A172 (cell line): Measurements from ENCODE around the gene PGLYRP1. TPM values are rescaled to one million over a fixed set of nuclear protein-coding genes. Genes with fewer than 3 reads are reported as not detected.
A peak's percentile ranks its signal among the peaks of the same experiment; 100 is the strongest.

Experiments
- DNase-seq: peaks from one replicate; pipeline ENCODE4 v3.0.0-alpha.2; 2015; ENCODE audit warnings: low spot score
- total RNA-seq: library from RNA; depleted of rRNA; stranded (reverse); fragments of >200 nt; shearing (Covaris generic); gene quantifications from 2 replicates; pipeline ENCODE4 v1.2.3, GENCODE V29; 2014; rRNA removed

The PGLYRP1 gene, protein sequence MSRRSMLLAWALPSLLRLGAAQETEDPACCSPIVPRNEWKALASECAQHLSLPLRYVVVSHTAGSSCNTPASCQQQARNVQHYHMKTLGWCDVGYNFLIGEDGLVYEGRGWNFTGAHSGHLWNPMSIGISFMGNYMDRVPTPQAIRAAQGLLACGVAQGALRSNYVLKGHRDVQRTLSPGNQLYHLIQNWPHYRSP
- total RNA-seq: not detected in 2 replicates

DNA sequence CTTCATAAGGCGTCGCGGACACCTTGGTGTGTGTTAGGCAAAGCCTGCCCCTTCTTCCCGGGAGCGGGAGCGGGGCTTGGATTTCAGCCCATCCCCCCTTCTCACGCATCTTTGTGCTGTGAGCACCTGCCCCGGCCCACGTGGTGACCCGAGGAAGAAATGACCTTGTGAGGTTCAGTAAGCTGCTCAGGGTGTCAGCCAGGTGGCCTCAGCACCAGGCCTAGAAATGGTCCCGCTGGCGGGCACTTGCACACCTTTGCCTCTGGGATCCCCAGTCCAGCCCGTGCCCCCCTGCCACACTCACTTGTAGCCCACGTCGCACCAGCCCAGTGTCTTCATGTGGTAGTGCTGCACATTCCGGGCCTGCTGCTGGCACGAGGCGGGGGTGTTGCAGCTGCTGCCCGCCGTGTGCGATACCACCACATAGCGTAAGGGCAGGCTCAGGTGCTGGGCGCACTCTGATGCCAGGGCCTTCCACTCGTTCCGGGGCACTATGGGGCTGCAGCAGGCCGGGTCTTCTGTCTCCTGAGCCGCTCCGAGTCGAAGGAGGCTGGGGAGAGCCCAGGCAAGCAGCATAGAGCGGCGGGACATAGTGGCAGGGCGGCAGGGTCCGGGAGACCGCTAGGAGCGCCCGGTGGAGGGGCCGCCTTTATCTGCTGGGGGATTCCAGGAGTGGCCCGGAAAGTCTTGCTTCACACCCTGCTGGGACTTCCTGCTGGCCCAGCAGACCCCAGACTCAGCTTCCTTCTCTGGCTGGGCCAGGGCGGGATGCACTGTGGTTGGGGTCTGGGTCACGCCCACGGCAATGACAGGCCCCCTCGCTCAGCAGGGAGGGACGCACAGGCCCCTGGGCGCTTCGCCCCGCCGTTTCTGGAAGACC, at the start of gene PGLYRP1:
Gene PGLYRP1 (minus strand): TSS at position 623 of the 880 bp plus-strand sequence. CDS start 32 bp downstream, at position 591.
- no peak for DNase-seq

DNA sequence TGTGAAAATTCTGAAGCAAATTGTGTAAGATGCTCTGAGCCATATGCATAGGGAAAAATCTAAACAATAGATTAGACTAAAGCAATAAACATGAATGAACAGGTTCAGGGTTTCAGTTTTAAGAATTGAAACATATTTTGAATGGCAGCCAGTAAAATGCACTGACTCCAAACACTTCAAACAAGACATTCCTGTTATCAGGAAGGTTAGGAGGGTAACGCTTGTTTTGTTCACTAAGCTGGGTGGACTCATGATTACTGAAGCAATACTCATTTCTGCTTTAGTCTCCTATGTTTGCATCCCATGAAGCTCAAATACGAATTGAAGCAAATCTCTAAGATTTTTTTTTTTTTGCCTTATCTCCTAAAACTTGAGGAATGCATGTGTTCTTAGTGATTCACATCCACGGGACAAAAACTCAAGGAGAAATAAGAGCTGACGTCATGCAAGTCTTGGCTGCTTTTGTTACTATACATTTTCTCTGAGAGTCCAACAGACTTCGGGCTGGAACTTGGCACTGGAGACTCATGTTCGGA, 47.0 kb upstream of the PGLYRP1 start:
- peak; percentile 79 for DNase-seq

DNA sequence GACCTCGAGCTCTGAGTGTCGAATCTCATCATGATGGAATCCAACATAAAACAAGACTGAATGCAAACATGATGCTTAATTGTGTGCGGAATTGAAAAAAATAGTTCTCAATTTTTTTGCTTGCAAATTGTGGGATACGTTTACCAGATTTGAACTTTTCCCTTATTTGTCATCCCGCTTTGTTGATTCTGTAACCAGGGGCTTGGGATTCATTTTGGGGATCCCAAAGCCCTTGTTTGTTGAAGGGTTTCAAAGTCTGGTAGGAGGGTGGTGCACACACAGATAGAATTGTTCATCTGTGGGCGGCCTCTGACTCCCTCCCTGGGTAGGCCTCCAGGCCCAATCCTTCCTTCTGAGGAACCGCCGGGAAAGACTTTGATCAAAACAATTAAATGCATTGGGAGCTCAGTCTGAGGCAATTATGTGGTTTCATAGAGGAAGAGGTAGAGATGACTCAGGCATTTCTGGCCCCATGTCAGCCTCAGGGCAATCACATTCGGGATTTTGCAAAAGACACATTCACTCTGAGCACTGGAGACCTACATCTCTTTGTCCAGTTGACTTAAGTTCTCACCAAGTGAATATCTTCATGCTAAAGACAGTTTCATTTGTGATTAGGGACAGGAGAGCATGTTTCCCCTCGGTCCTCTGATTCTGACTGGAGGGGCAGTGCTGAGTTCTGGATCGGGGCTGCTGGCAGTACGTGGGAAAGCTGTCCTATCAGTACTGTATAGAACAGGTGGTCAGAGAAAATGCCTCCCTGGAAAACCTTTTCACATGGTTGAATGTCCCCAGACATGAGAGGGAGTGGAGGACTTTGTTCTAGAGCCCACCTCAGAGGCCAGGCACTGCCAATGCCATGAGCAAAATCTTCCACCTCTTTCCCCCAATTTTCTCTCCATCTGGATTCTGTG, 45.7 kb upstream of the PGLYRP1 start:
- DNase-seq: peak; percentile 88

DNA sequence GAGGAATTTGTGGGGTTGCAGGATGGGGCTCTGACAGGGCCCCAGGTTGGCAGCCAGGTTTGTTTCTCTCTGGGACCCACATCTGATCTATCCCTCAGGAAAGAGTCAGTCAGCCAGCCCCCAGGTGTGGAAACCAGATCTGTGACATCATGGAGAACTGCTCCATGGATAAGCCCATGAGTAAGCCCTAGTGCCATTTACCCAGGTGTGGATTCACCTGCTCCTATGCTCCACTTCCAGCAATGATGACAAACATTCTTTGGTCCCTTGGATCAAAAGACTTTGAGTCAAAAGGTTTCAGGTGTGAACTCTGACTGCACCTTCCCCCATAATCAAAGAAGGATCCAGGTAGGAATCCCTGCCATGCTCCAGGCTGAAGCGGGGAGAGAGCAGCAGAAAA, 44.8 kb upstream of the PGLYRP1 start:
- DNase-seq: no peak

DNA sequence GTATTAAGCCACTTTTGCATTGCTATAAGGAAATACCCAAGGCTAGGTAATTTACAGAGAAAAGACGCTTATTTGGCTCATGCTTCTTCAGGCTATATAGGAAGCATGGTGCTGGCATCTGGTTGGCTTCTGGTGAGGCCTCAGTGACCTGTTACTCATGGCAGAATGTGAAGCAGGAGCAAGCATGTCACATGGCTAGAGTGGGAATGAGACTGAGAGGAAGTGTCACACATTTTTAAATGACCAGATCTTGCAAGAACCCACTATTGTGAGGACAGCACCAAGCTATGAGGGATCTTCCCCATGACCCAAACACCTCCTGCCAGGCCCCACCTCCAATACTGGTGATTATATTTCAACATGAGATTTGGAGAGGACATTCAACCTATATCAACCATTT, 43.6 kb upstream of the PGLYRP1 start:
- no peak for DNase-seq

DNA sequence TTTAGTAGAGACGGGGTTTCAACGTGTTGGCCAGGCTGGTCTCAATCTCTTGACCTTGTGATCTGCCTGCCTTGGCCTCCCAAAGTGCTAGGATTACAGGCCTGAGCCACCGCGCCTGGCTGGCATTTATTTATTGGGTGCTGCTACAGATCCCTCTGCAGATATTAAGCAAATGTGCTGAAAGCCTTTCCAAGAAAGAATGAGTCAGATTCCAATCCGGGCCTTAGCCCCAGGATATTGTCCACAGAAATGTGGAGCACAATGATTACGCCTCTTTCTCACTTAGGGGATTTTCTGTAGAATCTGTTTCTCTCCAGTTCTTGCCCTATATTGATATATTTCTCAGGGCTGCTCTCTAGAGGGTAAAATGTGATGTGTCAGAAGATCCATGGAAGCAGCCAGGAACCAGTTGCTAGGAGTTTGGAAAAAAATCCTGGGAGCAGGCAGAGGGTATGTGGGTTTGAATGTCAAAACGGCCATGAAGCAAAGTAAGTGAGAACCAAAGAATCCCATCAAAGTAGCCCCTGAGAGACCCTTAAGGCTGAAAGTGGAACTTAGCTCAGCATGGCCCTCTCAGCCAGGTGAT, 42.7 kb upstream of the PGLYRP1 start:
- peak; percentile 66 for DNase-seq

DNA sequence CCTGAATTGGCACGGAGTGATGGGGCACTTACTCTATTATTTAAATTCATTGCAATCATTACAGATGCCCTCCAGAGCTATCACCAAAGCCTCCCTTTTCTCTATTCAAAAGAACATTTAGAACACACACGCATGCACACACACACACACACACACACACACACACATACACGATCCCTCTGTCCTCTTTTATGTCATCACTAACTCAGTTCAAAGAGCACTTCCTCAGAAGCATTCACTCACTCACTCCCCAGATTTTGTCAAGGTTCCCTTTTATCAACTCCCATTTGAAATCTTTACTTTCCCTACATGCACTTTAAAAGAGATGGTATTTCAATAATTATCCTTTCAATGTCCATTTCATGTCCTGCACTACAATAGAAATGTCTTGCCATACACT, 40.3 kb upstream of the PGLYRP1 start:
- DNase-seq: no peak

DNA sequence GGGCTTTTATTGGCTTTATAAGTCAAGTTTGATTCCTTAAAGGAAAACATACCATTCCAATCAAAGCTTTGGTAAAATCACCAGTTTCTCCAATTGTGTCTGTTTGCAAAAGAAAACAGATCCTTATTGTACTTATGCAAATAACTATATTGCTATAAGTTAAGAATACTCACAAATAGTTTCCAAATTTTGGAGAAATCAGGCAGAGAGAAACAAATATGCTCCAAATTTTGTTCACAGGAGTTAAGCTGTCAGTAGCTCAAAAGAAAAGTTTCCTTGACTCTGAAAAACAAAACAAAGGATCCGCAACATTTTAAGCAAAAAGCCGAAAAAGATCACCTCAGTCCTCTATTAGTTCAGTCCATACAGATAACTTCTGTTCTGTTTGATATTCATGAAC, 37.2 kb upstream of the PGLYRP1 start:
- no peak for DNase-seq

DNA sequence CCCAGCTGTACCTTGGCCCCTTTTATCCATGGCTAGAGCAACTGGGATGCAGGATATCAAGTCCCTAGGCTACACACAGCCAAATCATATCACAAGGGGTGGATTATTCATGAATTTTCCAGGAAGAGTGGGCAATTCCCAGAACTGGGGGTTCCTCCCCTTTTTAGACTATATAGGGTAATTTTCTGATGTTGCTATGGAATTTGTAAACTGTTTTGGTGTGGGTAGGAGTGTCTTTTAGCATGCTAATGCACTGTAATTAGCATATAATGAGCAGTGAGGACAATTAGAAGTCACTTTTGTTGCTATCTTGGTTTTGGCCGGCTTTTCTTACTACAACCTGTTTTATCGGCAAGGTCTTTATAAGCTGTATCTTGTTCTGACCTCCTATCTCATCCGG, 35.9 kb upstream of the PGLYRP1 start:
- no peak for DNase-seq

DNA sequence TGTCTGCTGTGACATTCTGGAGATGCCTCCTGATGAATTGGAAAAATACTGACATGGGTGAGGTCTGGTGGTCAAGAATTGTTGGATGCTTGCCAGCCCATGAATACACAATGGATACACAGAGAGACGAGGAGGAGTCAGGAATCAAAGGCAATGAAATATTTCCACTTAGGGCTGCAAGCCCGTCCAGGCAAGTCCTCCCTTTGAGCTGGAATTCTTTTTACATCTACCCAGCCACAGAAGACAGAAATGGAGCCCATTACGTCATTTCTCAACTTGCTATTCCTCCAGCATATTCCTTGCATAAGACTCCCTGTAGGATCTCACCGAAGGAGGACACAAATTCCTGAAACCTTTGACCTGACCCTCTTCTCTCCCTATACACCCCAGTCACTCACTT, 33.7 kb upstream of the PGLYRP1 start:
- no peak for DNase-seq

DNA sequence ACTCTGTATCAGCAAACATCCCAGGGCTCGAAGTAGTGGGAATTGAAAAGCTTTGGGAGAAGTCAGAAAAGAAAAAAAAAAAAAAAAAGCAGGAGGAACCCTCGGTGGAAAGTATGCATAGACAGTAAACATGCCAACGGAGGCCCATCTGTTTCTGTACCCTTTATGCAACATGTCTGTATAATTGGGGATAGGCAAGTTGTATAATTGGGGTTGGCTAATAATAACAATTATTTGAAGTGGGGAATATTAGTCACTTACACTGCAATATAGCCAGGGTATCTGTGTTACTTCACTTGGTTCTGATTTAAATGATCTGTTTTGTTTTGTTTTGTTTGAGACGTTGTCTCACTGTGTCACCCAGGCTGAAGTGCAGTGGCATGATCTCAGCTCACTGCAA, 30.0 kb upstream of the PGLYRP1 start:
- DNase-seq: no peak

DNA sequence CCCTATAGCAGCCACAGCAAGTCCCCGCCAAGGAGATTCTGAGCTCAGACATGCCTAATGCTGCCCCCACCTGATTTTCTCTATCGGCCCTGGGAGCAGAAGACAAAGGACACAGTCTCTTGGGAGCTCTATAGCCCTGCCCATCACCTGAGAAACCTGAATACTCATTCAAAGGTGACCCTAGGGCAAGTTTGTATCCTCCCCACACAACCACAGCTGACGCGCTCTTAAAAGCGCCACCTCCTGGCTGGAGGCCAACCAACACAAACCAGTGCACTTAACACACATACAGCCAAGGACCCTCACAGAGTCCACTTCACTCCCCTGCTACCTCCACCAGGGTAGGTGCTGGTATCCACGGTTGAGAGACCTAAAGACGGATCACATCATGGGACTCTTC, 26.7 kb upstream of the PGLYRP1 start:
- DNase-seq: no peak

DNA sequence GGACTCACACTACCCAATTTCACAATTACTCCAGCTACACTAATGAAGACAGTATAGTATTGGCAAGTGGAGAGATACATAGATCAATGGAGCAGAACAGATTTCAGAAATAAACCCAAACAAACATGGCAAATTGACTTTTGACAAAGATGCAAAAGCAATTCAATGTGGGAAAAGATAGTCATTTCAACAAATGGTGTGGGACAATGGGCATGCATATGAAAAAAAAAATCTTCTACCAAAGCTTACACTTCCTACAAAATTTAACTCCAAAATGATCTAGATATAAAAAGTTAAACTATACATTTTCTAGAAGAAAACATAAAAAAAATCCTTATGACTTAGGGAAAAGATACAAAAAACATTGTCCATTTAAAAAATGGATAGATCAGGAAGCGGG, 20.7 kb upstream of the PGLYRP1 start:
- DNase-seq: no peak

DNA sequence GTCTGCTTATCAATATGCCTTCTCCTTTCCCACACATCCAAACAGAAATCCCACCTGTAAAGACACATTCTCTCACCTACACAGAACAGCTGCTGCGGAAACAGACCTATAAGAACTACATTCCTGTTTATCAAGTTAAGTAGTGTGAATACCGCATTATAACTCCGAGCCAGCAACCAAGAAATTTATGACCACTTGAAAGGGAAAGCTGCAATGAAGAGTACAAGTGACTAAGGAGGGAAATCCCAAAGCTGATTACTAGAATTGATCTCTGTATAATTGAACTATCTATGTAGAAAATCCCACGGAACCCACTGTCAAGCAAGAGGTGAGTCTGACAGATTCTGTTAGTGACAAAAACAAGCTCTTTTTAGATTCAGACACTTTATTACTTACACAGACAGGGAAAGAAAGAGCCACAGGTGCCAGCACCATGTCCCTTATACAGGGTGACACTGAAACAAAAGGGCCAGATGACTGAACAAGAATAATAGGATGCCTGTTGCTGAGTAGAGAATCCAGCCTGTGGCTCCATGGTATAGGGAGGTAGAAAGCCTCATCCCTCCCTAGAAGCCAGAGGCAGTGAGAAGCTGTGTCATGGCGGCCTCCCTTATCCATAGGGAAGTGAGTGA, 19.5 kb upstream of the PGLYRP1 start:
- DNase-seq: no peak

DNA sequence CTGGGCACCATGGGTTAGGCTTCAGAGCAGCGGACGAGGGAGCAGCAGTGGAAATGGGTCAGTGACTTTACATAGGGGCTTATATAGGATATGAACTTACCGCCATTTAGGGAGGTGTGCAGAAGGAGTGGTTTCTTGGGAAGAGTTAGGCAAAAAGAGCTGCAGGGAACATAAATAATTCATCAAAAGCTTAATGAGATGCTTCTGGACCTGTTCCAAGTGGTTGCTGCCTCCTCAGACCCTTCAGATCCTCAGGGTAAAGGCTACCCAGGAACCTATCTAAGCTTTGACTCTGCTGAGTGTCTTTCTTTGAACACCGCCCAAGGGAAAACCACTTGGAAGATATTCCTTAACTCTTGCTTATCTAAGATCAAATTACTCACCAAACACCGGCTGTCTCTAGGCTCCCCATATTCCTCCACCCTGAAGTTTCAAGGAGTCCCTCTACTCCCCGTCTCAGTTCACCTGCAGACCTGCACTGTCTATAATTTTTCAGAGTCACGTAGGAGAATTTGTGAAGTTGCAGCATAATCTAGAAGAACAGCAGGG, 18.2 kb upstream of the PGLYRP1 start, which contains the start of gene IGFL4:
Gene IGFL4 (minus strand): TSS at position 51 of the 549 bp plus-strand sequence. CDS start 40 bp downstream, at position 11.
- DNase-seq: peak; percentile 45

DNA sequence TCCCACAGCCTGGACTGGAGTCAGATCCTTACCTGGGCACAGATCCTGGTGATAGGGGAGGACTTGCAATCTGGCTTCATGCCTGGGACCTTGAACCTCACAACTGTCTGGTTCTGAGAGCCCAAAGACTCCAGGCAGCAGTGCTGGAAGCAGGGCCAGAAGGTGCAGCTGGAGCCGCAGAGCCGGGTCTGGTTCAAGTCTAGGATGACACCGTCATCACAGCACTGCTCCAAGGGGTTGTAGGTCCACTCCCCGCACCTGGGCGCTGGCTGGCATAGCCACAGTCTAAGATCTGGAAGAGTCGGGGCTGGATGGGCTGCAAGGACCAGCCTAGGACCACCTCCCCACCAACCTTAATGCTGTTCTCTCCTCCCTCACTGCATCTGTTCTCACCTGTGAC, 17.3 kb upstream of the PGLYRP1 start:
- no peak for DNase-seq

DNA sequence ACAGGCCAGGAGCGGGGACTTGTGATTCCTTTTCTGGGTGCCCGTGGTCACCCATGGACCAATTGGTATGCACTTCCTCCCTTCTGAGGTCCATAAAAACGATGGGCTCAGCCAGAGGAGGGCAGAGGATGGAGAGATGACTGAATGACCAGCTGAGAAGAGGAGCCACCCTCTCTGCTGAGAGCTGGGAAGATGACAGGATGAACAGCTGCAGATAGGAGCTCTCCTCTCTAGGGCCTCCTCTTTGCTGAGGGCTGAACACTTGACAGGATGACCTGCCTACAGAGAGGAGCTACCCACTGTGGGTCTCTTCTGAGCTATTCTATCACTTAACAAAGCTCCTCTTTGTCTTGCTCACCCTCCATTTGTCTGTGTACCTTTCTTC, 13.9 kb upstream of the PGLYRP1 start:
- no peak for DNase-seq

DNA sequence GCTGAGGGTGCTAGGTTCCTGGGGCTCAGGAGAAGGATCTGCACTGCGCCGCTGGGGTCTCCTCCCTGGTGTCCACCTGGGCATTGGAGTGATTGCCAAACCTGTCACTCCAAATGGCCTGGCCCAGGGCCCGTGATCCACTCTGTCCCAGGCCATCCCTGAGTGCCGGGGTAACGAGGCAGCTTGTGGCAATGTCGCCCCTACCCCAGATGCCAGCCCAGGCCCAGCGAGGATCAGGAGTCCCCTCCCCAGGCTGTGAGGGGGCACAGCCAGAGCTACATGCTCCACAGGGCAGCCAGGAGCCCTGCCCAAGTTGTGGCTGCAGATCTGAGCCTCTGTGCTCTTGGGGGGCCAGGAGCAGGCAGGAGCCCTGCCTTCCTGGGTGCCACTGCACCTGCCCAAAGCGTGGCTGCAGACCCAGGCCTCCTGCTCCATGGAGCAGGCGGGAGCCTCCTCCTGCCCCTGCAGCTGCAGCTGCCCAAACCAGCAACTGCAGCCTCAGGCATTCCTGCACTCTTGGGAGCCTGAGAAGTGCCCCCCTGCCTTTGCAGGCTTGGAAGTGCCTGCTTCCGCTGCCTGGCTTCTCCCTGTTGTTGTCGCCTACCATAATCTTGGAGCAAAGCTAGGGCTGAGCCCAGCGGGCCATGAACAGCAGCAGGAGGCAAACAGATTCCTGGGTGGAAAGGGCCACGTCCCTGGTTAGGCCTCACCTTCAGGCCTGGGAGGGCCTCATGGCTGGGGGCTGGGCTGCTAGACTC, 13.3 kb upstream of the PGLYRP1 start:
- DNase-seq: no peak

DNA sequence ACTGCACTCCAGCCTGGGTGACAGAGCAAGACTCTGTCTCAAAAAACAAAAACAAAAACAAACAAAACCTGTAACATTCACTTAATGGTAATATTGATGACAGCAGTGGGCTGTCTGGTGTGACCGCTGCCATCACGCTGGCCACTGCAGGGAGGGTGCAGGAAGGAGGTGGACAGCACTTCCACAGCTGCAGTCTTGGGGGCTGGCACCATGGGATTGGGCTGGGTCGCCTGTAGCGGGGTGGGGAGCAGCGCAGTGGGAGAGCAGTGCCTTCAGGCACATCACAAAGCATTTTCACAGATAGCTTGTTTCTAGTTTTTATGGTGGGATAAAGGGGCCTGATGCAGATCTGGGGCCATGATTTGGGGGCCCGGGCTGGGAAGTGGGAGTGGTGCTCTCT, 12.7 kb upstream of the PGLYRP1 start:
- no peak for DNase-seq

DNA sequence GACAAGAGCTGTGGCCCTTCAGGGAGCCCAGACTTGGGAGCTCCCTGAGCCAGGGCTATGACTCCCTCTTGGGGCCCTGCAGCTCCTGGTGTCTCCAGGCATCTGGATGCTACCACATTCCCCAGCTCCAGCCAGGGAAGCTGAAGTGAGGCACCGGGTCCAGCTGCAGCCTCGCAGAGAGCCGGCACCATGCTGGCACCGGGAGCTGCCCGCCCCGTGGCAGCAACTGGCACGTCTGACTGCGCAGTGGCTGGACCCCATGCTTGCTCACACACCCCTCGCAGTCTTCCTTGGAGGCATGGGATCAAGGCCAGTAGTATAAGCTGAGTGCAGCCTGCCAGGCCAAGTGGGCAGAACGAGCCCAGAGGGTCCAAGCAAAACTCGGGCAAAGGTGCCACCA, 10.5 kb upstream of the PGLYRP1 start:
- no peak for DNase-seq
